Uterus (tissue), 2 donors: Measurements from ENCODE around the gene CERS6.

Experiments
- CTCF ChIP-seq, 4 experiments: fragments of 200-600 bp in 2 of 4; fragments of 450-650 bp in 2 of 4; sonication (generic) in 2 of 4; IDR thresholded peaks; one replicate each; pipeline ENCODE4 v1.5.1; 2016 to 2019; ENCODE audit warnings: antibody characterized with exemption in 4 of 4, mild to moderate bottlenecking in 2 of 4, moderate library complexity in 1 of 4
- POLR2A ChIP-seq, 2 donors: fragments of 450-650 bp; IDR thresholded peaks; one replicate each; pipeline ENCODE4 v1.6.1; 2016; ENCODE audit warnings: antibody characterized with exemption in 2 of 2, mild to moderate bottlenecking in 1 of 2, moderate library complexity in 1 of 2

GRCh38 chr2:168521053-168521741 is 65.1 kb downstream of the CERS6 start:
- no peak for TF ChIP-seq CTCF (IDR thresholded peaks at IDR 0.05)
- TF ChIP-seq POLR2A (IDR thresholded peaks at IDR 0.05), result no peak
